Measurements from ENCODE around the gene NPAS2.
A peak's percentile ranks its signal among the peaks of the same experiment; 100 is the strongest.

Gene NPAS2

GRCh38 chr2:100853909-100854810 lies 34.2 kb downstream of the NPAS2 start:
- DNase-seq (ENCODE audit: low read depth): no peak

DNA sequence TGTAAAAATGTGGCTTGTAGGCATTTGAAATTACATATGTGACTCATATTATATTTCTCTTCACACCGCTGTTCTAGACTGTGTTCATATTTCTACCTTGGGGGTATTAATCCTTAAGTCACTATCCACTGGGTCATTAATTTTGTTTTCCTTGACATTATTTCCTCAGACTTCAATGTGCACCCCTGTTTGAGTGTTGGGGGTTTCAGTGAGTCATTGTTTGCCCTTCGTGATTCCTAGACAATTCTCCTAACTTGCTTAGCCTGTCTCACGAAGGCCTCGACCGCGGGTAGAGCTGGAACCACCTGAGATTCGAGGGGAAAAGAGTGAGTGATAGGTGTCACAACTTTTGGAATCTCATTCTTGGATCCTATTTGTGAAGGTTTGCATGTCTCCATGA lies 35.1 kb downstream of the NPAS2 start:
- no peak for DNase-seq (ENCODE audit: low read depth)

GRCh38 chr2:100855606-100856005 lies 35.7 kb downstream of the NPAS2 start:
- DNase-seq (ENCODE audit: low read depth): no peak

DNA sequence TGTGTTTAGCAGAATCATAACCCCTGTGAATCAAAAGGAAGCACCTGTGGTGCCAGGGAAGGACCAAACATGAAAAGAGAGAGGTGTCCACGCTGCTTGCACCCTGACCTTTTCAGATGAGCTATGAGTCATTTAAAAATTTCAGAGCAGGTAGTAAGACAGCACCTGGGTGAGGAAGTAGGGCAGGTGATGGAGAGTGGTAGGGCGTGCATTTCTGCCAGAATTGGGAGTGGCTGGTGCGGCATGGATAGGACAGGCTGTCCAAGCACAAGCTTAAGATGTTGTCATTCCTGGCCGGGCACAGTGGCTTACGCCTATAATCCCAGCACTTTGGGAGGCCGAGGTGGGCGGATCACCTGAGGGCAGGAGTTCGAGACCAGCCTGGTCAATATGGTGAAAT lies 36.8 kb downstream of the NPAS2 start:
- no peak for DNase-seq (ENCODE audit: low read depth)

DNA sequence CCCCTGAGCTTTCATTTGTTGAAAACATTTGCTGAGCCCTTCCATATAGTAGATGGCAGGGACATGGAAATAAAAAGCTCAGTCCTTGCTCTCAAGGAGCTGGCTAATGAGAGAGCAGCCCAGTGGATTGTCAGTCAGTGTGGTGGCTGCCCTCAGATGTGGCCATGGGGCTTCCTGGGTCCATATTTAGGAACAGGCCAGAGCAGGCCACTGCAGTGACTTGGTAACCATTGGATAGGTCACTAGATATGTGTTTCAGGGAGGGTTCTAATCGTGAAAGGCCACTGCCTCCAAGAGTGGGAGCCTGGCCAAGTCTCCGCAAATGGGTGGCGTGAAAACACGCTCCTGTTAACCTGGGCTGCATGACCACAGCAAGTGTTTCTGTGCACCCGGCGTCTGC lies 37.4 kb downstream of the NPAS2 start:
- DNase-seq (ENCODE audit: low read depth): no peak

DNA sequence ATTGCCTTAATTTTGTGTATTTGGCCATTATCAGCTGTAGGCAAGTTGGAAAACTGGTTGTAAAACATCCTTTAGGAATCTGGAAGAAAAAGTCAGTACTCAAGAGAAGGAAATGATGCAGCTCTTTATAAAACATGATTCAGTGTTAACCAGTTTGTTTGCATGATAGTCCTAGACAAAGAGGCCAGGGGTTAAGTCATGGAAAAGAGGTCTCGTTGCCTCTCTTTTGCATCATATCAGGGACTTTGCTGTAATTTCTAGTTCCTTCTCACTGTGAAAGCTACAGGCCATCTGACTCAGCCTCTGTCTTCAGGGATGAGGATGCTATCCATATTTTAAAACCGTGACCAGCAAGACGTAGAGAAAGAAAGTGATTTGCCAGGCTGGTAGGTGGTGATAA lies 38.0 kb downstream of the NPAS2 start:
- peak; percentile 72 for DNase-seq (ENCODE audit: low read depth)

GRCh38 chr2:100859902-100860301 lies 40.0 kb downstream of the NPAS2 start:
- no peak for DNase-seq (ENCODE audit: low read depth)

- DNase-seq (ENCODE audit: low read depth): no peak
Observed at GRCh38 chr2:100861340-100861739, 41.4 kb downstream of the NPAS2 start.

DNA sequence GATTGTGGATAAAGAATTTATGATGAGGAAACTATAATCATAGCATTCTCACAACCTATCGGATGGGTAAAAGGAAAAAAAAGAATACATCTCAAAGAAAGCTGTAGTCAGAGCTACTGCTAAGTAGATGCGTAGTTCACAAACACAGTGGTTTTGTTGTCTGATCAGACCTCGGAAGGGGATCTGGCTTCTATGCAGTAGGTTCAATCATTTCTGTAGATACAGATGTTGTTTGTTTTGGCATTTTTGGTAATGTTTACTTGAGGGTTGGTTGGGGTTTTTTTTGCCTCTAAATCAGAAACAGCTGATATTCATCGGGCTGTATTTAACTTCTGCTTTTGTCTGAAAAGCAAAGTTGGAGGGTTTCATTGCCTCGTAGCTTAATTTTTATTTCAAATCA lies 42.1 kb downstream of the NPAS2 start:
- DNase-seq (ENCODE audit: low read depth): no peak

GRCh38 chr2:100865816-100866460 lies 46.0 kb downstream of the NPAS2 start:
- peak; percentile 35 for DNase-seq (ENCODE audit: low read depth)

DNA sequence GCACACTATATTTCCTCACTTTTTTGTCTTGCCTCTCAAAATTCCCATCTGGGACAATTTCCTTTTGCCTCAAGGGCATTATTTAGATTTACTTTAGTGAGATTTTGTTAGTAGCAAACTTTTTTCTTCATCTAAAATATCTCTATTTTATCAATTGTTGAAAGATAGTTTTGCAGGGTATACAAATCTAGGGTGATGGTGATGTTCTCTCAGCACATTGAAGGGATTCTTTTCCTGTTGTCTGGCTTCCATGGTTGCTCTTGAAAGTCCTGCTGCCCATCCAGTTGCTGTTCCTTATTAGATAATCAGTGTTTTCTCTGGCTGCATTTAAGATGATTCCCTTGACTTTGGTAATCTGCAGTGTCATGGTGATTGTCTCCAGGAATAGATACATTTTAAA lies 48.1 kb downstream of the NPAS2 start:
- DNase-seq (ENCODE audit: low read depth): no peak

DNA sequence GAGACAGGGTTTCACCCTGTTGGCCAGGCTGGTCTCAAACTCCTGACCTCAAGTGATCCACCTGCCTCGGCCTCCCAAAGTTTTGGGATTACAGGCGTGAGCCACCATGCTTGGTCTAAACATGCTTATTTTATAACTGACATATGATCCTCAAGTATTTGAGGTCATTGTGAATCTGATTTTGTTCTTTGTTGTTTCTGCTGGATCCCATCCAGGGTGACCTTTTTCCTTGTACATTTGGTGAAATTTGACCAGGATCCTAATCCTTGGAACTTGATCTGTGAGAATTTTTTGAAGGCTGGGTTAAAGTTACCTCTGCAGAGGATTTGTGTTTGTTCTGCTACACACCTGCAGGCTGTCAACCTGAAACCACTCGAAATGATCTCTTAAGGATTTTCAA lies 49.2 kb downstream of the NPAS2 start:
- DNase-seq (ENCODE audit: low read depth): no peak

GRCh38 chr2:100870652-100871531 lies 51.0 kb downstream of the NPAS2 start:
- no peak for DNase-seq (ENCODE audit: low read depth)

DNA sequence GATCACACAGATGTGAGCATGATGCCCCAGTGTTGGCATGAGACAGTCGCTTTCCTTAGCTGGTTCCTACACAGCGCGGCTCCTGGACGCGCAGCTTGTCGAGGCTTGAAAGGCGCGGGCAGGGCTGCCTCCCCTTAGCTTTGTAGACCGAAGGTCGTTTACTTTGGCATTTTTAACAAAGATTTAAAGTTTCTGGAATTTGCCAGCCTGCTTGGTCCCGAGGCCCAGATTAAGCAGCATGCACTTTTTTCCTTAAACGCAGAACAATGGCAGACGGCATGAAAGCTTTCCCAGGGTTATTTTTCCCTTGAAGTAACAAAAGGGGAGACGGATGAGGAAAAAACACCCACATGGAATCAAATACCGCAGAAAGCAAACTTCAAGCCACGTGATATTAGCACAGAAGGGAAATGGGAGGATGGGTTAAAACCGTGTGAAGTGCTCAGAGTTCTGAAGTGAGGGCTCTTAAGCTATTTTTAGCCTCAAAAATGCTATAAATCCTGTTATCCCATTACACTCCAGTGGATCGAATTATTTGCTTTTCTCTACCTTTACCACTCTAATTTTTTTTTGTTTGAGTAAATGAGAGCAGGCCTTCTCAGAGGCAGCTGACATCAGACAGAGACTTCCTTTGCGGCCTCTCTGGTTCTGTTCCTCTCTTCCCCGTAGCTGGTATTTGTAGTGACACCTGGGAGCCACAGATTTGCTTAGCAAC lies 55.7 kb downstream of the NPAS2 start:
- DNase-seq (ENCODE audit: low read depth): no peak

GRCh38 chr2:100876231-100876860 lies 56.4 kb downstream of the NPAS2 start:
- no peak for DNase-seq (ENCODE audit: low read depth)

DNA sequence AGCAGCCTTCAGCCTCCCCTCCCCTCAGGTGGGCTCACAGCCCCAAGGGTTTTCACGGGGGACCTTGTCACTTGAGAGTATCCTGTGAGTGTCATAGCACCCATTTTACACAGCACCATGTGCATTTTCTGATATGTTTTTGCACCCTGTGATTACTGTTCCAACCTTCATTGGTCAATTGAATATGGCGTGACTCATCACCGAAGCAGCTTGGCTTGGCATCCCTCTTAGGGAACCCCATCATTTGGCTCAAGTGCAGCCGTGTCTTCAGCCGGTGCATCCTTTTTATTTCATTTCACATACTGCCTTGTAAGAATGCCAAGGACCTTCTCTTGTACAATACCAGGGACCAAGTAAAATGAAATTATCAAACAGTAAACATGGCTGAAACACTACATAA lies 57.6 kb downstream of the NPAS2 start:
- no peak for DNase-seq (ENCODE audit: low read depth)

DNA sequence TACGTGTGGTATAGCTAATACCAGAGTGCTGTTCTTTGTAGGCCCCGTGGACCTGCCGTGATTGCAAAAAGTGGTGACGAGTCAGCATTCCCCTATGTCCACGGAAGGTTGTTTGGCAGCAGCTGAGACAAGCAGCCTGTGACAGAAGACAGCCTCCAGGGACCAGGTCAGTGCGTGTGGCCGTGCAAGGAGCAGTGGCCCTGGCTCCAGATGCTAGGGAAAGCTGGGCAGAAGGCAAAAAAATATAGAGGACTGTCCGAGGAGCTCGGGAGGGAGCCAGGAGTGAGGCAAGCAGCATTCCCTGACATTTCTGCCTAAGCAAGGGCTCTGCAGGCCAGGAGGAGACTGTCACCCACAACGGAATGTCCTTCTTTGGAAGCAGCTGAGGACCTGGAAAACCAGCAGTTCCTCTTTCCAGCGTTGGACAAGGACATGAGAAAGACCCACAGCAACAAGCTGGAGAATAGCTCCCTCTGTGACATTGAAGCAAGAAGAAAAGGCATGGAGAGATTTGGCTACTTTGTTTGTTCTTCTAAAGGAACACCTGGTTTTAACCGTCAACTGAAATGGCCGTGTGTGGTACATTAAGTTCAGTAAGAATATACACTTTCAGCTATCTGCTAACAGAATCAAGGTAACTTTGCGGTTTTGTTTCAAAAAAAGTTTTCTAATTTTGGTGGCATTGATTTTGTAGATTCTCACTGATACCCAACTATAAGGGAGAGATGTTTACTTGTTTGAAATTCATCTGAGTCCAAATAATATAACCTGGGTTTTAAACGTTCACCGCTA lies 58.3 kb downstream of the NPAS2 start:
- no peak for DNase-seq (ENCODE audit: low read depth)

DNA sequence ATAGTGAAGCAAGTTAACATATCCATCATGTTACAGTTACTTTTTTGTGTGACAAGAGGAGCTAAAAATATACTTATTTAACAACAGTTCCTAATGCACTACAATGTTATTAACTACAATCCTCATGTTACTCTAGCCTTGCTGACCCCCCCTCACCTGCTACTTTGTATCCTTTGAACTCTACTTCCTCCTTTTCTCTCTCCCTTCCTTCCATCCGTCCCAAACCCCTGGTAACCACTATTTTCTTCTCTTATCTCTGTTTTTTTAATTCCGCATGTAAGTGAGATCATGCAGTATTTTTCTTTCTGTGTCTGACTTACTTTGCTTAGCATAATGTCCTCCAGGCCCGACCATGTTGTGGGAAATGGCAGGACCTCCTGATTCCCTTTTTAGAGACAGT lies 59.4 kb downstream of the NPAS2 start:
- no peak for DNase-seq (ENCODE audit: low read depth)

GRCh38 chr2:100880036-100880435 lies 60.1 kb downstream of the NPAS2 start:
- DNase-seq (ENCODE audit: low read depth): no peak

GRCh38 chr2:100880730-100881129 lies 60.8 kb downstream of the NPAS2 start:
- no peak for DNase-seq (ENCODE audit: low read depth)
